Inflammatory macrophage (primary cell): ENCODE measurements around the gene FERMT1.
"Not testable (repeated sequence)": the region's sequence is repeated elsewhere in the genome, so short reads cannot be mapped to it uniquely, and the experiment has no call there.

Experiments used
- DNase-seq, 2 donors: peaks; one replicate each; pipeline ENCODE4 v3.0.0-alpha.2; 2020 to 2022

Gene FERMT1

GRCh38 chr20:6038256-6038655, 84.6 kb downstream of the FERMT1 start:
- no peak for DNase-seq

- no peak for DNase-seq
Measured at GRCh38 chr20:6037082-6037481, 85.7 kb downstream of the FERMT1 start.

DNA sequence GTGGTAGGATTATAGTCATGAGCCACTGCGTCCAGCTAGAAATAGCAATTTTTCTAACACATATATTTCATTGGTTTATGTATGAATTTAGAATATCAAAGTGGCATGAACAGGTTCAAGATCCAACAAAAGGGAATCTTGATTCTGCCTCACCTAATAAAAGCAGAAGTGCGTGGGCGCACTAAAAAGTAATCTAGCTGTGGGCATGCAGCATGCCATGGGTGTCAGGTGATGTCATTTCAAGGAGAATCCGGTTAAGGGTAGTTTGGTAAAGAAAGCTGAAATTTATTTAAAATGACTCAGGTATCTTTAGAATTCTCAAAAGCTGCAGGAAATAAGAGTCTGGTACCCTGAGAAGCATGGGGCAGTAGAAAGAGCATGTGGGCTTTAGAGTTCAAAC, 86.6 kb downstream of the FERMT1 start:
- DNase-seq: peak in 1 of 2 donors; percentile 13

- DNase-seq: no peak
Measured at GRCh38 chr20:6034134-6034969, 88.5 kb downstream of the FERMT1 start.

GRCh38 chr20:6032907-6033306, 89.9 kb downstream of the FERMT1 start:
- not testable (repeated sequence) for DNase-seq

GRCh38 chr20:6030453-6031080, 92.3 kb downstream of the FERMT1 start:
- no peak for DNase-seq

DNA sequence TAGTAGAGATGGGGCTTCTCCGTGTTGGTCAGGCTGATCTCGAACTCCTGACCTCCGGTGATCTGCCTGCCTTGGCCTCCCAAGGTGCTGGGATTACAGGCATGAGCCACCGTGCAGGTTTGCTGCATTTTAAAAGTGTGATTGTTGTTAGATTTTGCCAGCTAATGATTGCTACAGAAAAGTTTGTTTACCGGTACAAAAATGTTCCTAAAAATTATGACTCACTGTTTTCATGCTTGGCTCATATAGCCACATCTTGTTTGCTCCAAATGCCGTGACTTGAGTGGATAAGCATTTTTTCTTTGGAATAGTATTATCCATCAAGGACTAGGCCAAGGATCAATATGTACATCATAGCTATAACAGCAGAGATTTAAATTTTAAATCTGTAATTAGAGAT, 93.3 kb downstream of the FERMT1 start:
- DNase-seq: no peak

GRCh38 chr20:6028818-6029217, 94.0 kb downstream of the FERMT1 start:
- DNase-seq: no peak

DNA sequence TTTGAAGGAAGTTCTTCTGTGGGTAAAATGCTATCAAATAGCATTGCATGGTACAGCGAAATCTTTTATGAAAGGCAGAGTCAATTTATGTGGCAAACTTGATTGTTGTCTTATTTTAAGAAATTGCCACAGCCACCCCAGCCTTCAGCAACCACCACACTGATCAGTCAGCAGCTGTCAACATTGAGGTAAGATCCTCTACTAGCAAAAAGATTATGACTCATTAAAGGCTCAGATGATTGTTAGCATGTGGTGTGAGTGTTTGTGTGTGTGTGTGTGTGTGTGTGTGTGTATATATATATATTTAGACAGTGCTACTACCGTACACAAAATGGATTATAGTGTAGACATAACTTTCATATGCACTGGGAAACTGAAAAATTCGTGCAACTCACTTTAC, 96.8 kb downstream of the FERMT1 start:
- peak; percentile 42 to 46 for DNase-seq
